Measurements from ENCODE around the gene TACC2.

DNA sequence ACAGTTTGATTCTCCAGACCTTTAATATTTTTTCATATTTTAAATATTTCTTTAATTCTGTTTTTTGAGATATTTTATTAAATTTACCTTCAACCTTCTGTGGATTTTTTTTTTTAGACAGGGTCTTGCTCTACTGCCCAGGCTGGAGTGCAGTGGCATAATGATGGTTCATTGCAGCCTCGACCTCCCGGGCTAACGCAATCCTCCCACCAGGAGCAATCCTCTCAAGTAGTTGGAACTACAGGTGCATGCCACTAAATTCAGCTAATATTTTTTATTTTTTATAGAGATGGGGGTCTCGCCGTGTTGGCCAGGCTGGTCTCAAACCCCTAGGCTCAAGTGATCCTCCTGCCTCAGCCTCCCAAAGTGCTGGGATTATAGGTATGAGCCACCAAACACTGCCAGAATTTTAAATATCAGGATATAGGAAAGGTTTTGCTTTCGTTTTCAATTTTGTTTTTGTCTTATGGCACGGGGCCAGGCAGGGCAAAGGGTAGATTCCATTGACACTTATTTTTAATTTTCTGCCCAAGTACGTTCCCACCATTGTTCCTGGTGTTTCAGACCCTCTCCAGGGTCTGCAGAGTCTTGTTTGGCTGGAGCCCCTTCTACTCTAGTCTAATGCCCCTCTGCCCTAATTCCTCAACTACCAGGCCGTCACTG is 1.2 kb downstream of the TACC2 start:
- TF ChIP-seq CTCF (IDR thresholded peaks at IDR 0.05) (no peak), EZH2 (IDR thresholded peaks at IDR 0.05; ENCODE audit: borderline replicate concordance, insufficient read depth, low read depth, low read length, poor library complexity, severe bottlenecking) (no peak)

Data from B cell (primary cell).